SK-N-SH (cell line): ENCODE measurements around the gene RGS4. TPM values are rescaled to one million over a fixed set of nuclear protein-coding genes. Genes with fewer than 3 reads are reported as not detected.

Experiments
- CTCF ChIA-PET: fragments of 300-600, 350-600 bp; formaldehyde crosslinking; extraction: SDS; loops from one replicate; lab custom pipeline; 2021; lab: Yijun Ruan, JAX
- POLR2A ChIA-PET: fragments of 350-600 bp; sonication (Branson Sonifier 250); formaldehyde crosslinking; extraction: SDS; loops from one replicate; lab custom pipeline; 2020; ENCODE audit warnings: antibody characterized with exemption, inconsistent platforms; lab: Yijun Ruan, JAX
- DNase-seq: peaks from one replicate; pipeline ENCODE4 v3.0.0; 2012
- H2AFZ ChIP-seq: fragments of 200-600 bp; sonication (generic); 2 replicates; pipeline ENCODE4 v1.8.1; 2016; ENCODE audit warnings: antibody characterized with exemption, mild to moderate bottlenecking, low read depth
- H3F3A ChIP-seq: fragments of 200-600 bp; sonication (generic); replicated peaks from 2 replicates; pipeline ENCODE3; 2016; ENCODE audit warnings: antibody characterized with exemption, mild to moderate bottlenecking; ENCODE audit not compliant: insufficient read depth
- H3K27ac ChIP-seq, 2 experiments: fragments of 200-500 bp in 1 of 2; fragments of 200-600 bp in 1 of 2; sonication (Bioruptor generic) in 1 of 2; sonication (generic), shearing (Covaris generic) in 1 of 2; 2 replicates each; pipeline versions ENCODE4 v1.5.1 to v1.6.1; 2014 to 2016; ENCODE audit warnings: low read depth in 2 of 2, inconsistent platforms in 1 of 2, low read length in 1 of 2, mild to moderate bottlenecking in 1 of 2, mixed read lengths in 1 of 2
- H3K27me3 ChIP-seq: fragments of 200-600 bp; sonication (generic), shearing (Covaris generic); 2 replicates; pipeline ENCODE4 v1.6.1; 2016; ENCODE audit warnings: mixed run types; ENCODE audit not compliant: insufficient read depth
- H3K36me3 ChIP-seq, 2 experiments: fragments of 200-500 bp in 1 of 2; fragments of 200-600 bp in 1 of 2; sonication (Bioruptor generic) in 1 of 2; sonication (generic) in 1 of 2; replicated peaks in 1 of 2; 2 replicates each; pipeline versions ENCODE3 to v1.5.1; 2014 to 2016; ENCODE audit warnings: low read length in 1 of 2, mild to moderate bottlenecking in 1 of 2; ENCODE audit not compliant: insufficient read depth in 2 of 2, control insufficient read depth in 1 of 2
- H3K4me1 ChIP-seq, 2 experiments: fragments of 200-500 bp in 1 of 2; fragments of 200-600 bp in 1 of 2; sonication (Bioruptor generic) in 1 of 2; sonication (generic), shearing (Covaris generic) in 1 of 2; 2 replicates each; pipeline versions ENCODE4 v1.5.1 to v1.6.1; 2014 to 2016; ENCODE audit warnings: low read depth in 1 of 2, low read length in 1 of 2, mixed run types in 1 of 2; ENCODE audit not compliant: insufficient read depth in 2 of 2, control insufficient read depth in 1 of 2
- H3K4me2 ChIP-seq: fragments of 200-600 bp; sonication (generic), shearing (Covaris generic); 2 replicates; pipeline ENCODE4 v1.6.1; 2017; ENCODE audit warnings: mixed run types
- H3K4me3 ChIP-seq, 2 experiments: fragments of 200-500 bp in 1 of 2; fragments of 200-600 bp in 1 of 2; sonication (Bioruptor generic) in 1 of 2; sonication (generic), shearing (Covaris generic) in 1 of 2; 2 replicates each; pipeline versions ENCODE4 v1.5.1 to v1.8.1; 2014 to 2016; ENCODE audit warnings: low read depth in 2 of 2, inconsistent platforms in 1 of 2, low read length in 1 of 2, mild to moderate bottlenecking in 1 of 2, mixed read lengths in 1 of 2, moderate library complexity in 1 of 2
- H3K79me2 ChIP-seq: fragments of 200-600 bp; sonication (generic); 2 replicates; pipeline ENCODE4 v1.8.1; 2017; ENCODE audit warnings: mild to moderate bottlenecking; ENCODE audit not compliant: insufficient read depth
- H3K9ac ChIP-seq: fragments of 200-600 bp; sonication (generic); 2 replicates; pipeline ENCODE4 v1.6.1; 2017; ENCODE audit warnings: mixed run types
- H3K9me2 ChIP-seq: fragments of 200-600 bp; sonication (generic); 2 replicates; pipeline ENCODE4 v1.6.1; 2017; ENCODE audit warnings: mixed run types
- H3K9me3 ChIP-seq: fragments of 200-600 bp; sonication (generic); 2 replicates; pipeline ENCODE4 v1.6.1; 2017; ENCODE audit warnings: mixed run types, mild to moderate bottlenecking, moderate library complexity
- H4K20me1 ChIP-seq: fragments of 200-600 bp; sonication (generic); 2 replicates; pipeline ENCODE4 v1.6.1; 2017; ENCODE audit warnings: mild to moderate bottlenecking, mixed run types; ENCODE audit not compliant: insufficient read depth
- CTCF ChIP-seq: fragments of 200-600 bp; sonication (generic); IDR thresholded peaks from 2 replicates; pipeline ENCODE4 v1.6.1; 2017; ENCODE audit warnings: antibody characterized with exemption, mild to moderate bottlenecking, moderate library complexity
- FOSL2 ChIP-seq: IDR thresholded peaks from 2 replicates; pipeline ENCODE4 v1.4.0; 2012; ENCODE audit warnings: low read depth, mild to moderate bottlenecking, moderate library complexity, borderline replicate concordance
- GABPA ChIP-seq: IDR thresholded peaks from 2 replicates; pipeline ENCODE4 v1.4.0; 2012; ENCODE audit warnings: low read depth, mild to moderate bottlenecking
- JUND ChIP-seq: IDR thresholded peaks from 2 replicates; pipeline ENCODE4 v1.4.0; 2012
- MAX ChIP-seq: IDR thresholded peaks from 2 replicates; pipeline ENCODE4 v1.4.0; 2012; ENCODE audit warnings: low read depth
- MXI1 ChIP-seq: IDR thresholded peaks from 2 replicates; pipeline ENCODE4 v1.6.1; 2012; ENCODE audit warnings: mild to moderate bottlenecking, low read depth, low read length, improper control_type of control experiment
- PBX3 ChIP-seq: IDR thresholded peaks from 2 replicates; pipeline ENCODE4; 2012
- POLR2AphosphoS5 ChIP-seq: IDR thresholded peaks from 2 replicates; pipeline ENCODE4 v1.6.1; 2012; ENCODE audit warnings: low read depth, low read length
- RAD21 ChIP-seq: IDR thresholded peaks from 2 replicates; pipeline ENCODE4 v1.6.1; 2012; ENCODE audit warnings: mild to moderate bottlenecking, low read length
- RFX5 ChIP-seq: IDR thresholded peaks from 2 replicates; pipeline ENCODE4 v1.6.1; 2012; ENCODE audit warnings: mild to moderate bottlenecking, improper control_type of control experiment, low read length
- SIN3A ChIP-seq: IDR thresholded peaks from 2 replicates; pipeline ENCODE4 v1.6.1; 2012; ENCODE audit warnings: low read depth, mild to moderate bottlenecking, low read length, moderate library complexity, borderline replicate concordance
- SMC3 ChIP-seq: IDR thresholded peaks from 2 replicates; pipeline ENCODE4 v1.6.1; 2012; ENCODE audit warnings: low read depth, low read length, improper control_type of control experiment
- TAF1 ChIP-seq: IDR thresholded peaks from 2 replicates; pipeline ENCODE4 v1.6.1; 2012; ENCODE audit warnings: low read depth, mild to moderate bottlenecking, low read length, moderate library complexity, borderline replicate concordance
- TEAD4 ChIP-seq: IDR thresholded peaks from 2 replicates; pipeline ENCODE4 v1.4.0; 2012; ENCODE audit warnings: mild to moderate bottlenecking, borderline replicate concordance; ENCODE audit not compliant: insufficient read depth
- USF2 ChIP-seq: fragments of 150-350 bp; IDR thresholded peaks from 2 replicates; pipeline ENCODE4 v1.6.1; 2017; ENCODE audit warnings: antibody characterized with exemption, low read length, low read depth, borderline replicate concordance
- polyA plus RNA-seq, 3 experiments: library from polyadenylated mRNA; depleted of rRNA; stranded (reverse); fragments of >200 nt; gene quantifications; 2 replicates each; pipeline ENCODE4 v1.2.3, GENCODE V29; 2012
- TF ChIP-seq, protein P1 (sequence below): IDR thresholded peaks from 2 replicates; pipeline ENCODE4 v1.4.0; 2012; ENCODE audit warnings: low read depth, borderline replicate concordance

The RGS4 gene
- polyA plus RNA-seq, 1 of the 3 experiments (the other 2 are of a cell fraction) = 124 TPM

- DNase-seq = no peak
- CTCF ChIA-PET = interaction anchor here (2.5 kb wide), 1 partner anchor 13 kb away, joined by 10 read pairs; the partner anchor contains the start of gene RGS4
These were observed 12.3 kb upstream of the RGS4 start for GRCh38 chr1:163056831-163057230.

More at GRCh38 chr1:163056831-163057230, 12.3 kb upstream of the RGS4 start:
- Histone ChIP-seq H3K4me2 (no peak overlapping the region), H3K4me1 (peaks cover 6 to 10% of the 10 kb centered on the region in 2 experiments; a peak in 3 of 4 replicates), H3K9me2 (no peaks in the 10 kb centered on the region), H3K36me3 (no peaks in the 10 kb centered on the region), H2AFZ (no peak overlapping the region), H3F3A (no peaks in the 10 kb centered on the region), H3K79me2 (no peaks in the 10 kb centered on the region), H3K9ac (no peak overlapping the region), H3K4me3 (no peak overlapping the region), H3K27me3 (no peaks in the 10 kb centered on the region), H3K9me3 (no peaks in the 10 kb centered on the region), H3K27ac (no peak overlapping the region; a peak in 1 of 4 replicates), H4K20me1 (no peaks in the 10 kb centered on the region)
- TF ChIP-seq MXI1 (no peak), SIN3A (no peak), FOSL2 (no peak), JUND (no peak), PBX3 (no peak), TAF1 (no peak), GABPA (no peak), MAX (no peak), CTCF (no peak), RFX5 (no peak), TEAD4 (no peak), RAD21 (no peak), USF2 (no peak), POLR2AphosphoS5 (no peak), SMC3 (no peak)
- TF ChIP-seq, protein P1, sequence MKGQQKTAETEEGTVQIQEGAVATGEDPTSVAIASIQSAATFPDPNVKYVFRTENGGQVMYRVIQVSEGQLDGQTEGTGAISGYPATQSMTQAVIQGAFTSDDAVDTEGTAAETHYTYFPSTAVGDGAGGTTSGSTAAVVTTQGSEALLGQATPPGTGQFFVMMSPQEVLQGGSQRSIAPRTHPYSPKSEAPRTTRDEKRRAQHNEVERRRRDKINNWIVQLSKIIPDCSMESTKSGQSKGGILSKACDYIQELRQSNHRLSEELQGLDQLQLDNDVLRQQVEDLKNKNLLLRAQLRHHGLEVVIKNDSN = no peak
- POLR2A ChIA-PET = no interaction called here
